ENCODE measurements around the gene TMEFF2. TPM values are rescaled to one million over a fixed set of nuclear protein-coding genes. Genes with fewer than 3 reads are reported as not detected.

TMEFF2 gene
- total and polyA plus RNA-seq, 3 donors from 2014 or later: 2.2 to 3.0 (median 2.7) TPM

- H3K4me3 ChIP-seq: no peak overlapping the region
- no peak overlapping the region for H3K27ac ChIP-seq
- TF ChIP-seq POLR2A (IDR thresholded peaks at IDR 0.05): no peak
- TF ChIP-seq CTCF (IDR thresholded peaks at IDR 0.05): no peak
- 85 to 87% methylated on average over 2 of the region's 2 CpGs for WGBS, 2 donors
- no peaks in the 10 kb centered on the region for H3K27me3 ChIP-seq
- H3K36me3 ChIP-seq (ENCODE audit: low read depth, missing control alignments): no peaks in the 10 kb centered on the region
- no peaks in the 10 kb centered on the region for H3K4me1 ChIP-seq
- DNase-seq: no peak
- intact Hi-C loops (cut with DNase I; ENCODE audit: low total_unique reads): no loop called here
- no peaks in the 10 kb centered on the region for H3K9me3 ChIP-seq
Measured at GRCh38 chr2:191917430-191917881, 277.3 kb downstream of the TMEFF2 start.

- H3K4me1 ChIP-seq: no peaks in the 10 kb centered on the region
- no peak overlapping the region for H3K27ac ChIP-seq
- H3K36me3 ChIP-seq (ENCODE audit: low read depth, missing control alignments): no peaks in the 10 kb centered on the region
- no peak for DNase-seq
- no peaks in the 10 kb centered on the region for H3K9me3 ChIP-seq
- no peak overlapping the region for H3K4me3 ChIP-seq
- 83 to 86% methylated on average over 1 of the region's 1 CpG for WGBS, 2 donors
- no peak for TF ChIP-seq POLR2A (IDR thresholded peaks at IDR 0.05)
- TF ChIP-seq CTCF (IDR thresholded peaks at IDR 0.05): no peak
- no peaks in the 10 kb centered on the region for H3K27me3 ChIP-seq
- intact Hi-C loops (cut with DNase I; ENCODE audit: low total_unique reads): no loop called here
Measured at GRCh38 chr2:191916826-191917225, 277.9 kb downstream of the TMEFF2 start.

- no peaks in the 10 kb centered on the region for H3K36me3 ChIP-seq (ENCODE audit: low read depth, missing control alignments)
- no peaks in the 10 kb centered on the region for H3K4me1 ChIP-seq
- no peaks in the 10 kb centered on the region for H3K9me3 ChIP-seq
- no peak overlapping the region for H3K27ac ChIP-seq
- DNase-seq: no peak
- H3K4me3 ChIP-seq: no peak overlapping the region
- H3K27me3 ChIP-seq: no peaks in the 10 kb centered on the region
- 95 to 99% methylated on average over 2 of the region's 2 CpGs for WGBS, 2 donors
- intact Hi-C loops (cut with DNase I; ENCODE audit: low total_unique reads): no loop called here
- TF ChIP-seq POLR2A (IDR thresholded peaks at IDR 0.05) (no peak), CTCF (IDR thresholded peaks at IDR 0.05) (no peak)
Measured at GRCh38 chr2:191915750-191916149, 279.0 kb downstream of the TMEFF2 start.

GRCh38 chr2:191913796-191914195 lies 280.9 kb downstream of the TMEFF2 start:
- H3K27me3 ChIP-seq: no peaks in the 10 kb centered on the region
- intact Hi-C loops (cut with DNase I; ENCODE audit: low total_unique reads): no loop called here
- DNase-seq: no peak
- no peak overlapping the region for H3K27ac ChIP-seq
- TF ChIP-seq POLR2A (IDR thresholded peaks at IDR 0.05) (no peak), CTCF (IDR thresholded peaks at IDR 0.05) (no peak)
- 83 to 93% methylated on average over 1 of the region's 1 CpG for WGBS, 2 donors
- no peaks in the 10 kb centered on the region for H3K9me3 ChIP-seq
- no peaks in the 10 kb centered on the region for H3K36me3 ChIP-seq (ENCODE audit: low read depth, missing control alignments)
- H3K4me1 ChIP-seq: no peaks in the 10 kb centered on the region
- no peak overlapping the region for H3K4me3 ChIP-seq

- H3K27me3 ChIP-seq: no peaks in the 10 kb centered on the region
- no peaks in the 10 kb centered on the region for H3K4me1 ChIP-seq
- TF ChIP-seq POLR2A (IDR thresholded peaks at IDR 0.05): no peak
- TF ChIP-seq CTCF (IDR thresholded peaks at IDR 0.05): no peak
- no peak overlapping the region for H3K4me3 ChIP-seq
- no peaks in the 10 kb centered on the region for H3K9me3 ChIP-seq
- DNase-seq: no peak
- WGBS, 2 donors: 76 to 77% methylated on average over 3 of the region's 3 CpGs
- H3K36me3 ChIP-seq (ENCODE audit: low read depth, missing control alignments): no peaks in the 10 kb centered on the region
- H3K27ac ChIP-seq: no peak overlapping the region
- intact Hi-C loops (cut with DNase I; ENCODE audit: low total_unique reads): no loop called here
Measured at GRCh38 chr2:191912764-191913163, 282.0 kb downstream of the TMEFF2 start.
